ENCODE measurements around the gene CCDC90B. TPM values are rescaled to one million over a fixed set of nuclear protein-coding genes. Genes with fewer than 3 reads are reported as not detected.

CCDC90B gene
- total and polyA plus RNA-seq, 2 of the 13 experiments (the other 11 are each of a cell fraction or from before 2014, with no cell fraction given), result 17.1 to 46.1 TPM

- in situ Hi-C loops (cut with HindIII; ENCODE audit: extremely low pct_ligation_motif_present, low pct_unique_long_range_greater_than_20kb) (no loop called here), intact Hi-C loops (cut with micrococcal nuclease; ENCODE audit: unreplicated experiment) (no loop called here)
- no peak for ATAC-seq
- Histone ChIP-seq H3K27ac (ENCODE audit: extremely low read length, insufficient read depth, low read length) (no peak overlapping the region), H4K20me1 (ENCODE audit: insufficient read depth, low read length) (no peaks in the 10 kb centered on the region), H2AFZ (ENCODE audit: low read length) (no peak overlapping the region), H3K36me3 (replicated peaks in 1 of 2; ENCODE audit: control insufficient read depth in 1 of 2, insufficient read depth in 2 of 2, low read length in 2 of 2) (no peaks in the 10 kb centered on the region), H3K79me2 (ENCODE audit: insufficient read depth, low read length) (no peaks in the 10 kb centered on the region), H3K4me1 (ENCODE audit: insufficient read depth, low read length) (no peaks in the 10 kb centered on the region), H3K4me3 (replicated peaks in 1 of 3; ENCODE audit: insufficient read depth in 1 of 3, low read depth in 2 of 3, low read length in 3 of 3) (no peak overlapping the region), H3K27me3 (ENCODE audit: control insufficient read depth in 1 of 2, insufficient read depth in 2 of 2, low read length in 2 of 2) (no peaks in the 10 kb centered on the region), H3K4me2 (ENCODE audit: low read depth, low read length) (no peak overlapping the region), H3K9ac (ENCODE audit: insufficient read depth, low read depth, low read length) (no peak overlapping the region), H3K9me3 (ENCODE audit: low read length) (no peaks in the 10 kb centered on the region)
- no peak for FAIRE-seq
- no TSS peak for BruUV-seq (replicated peaks)
- DNase-seq (ENCODE audit: low spot score), result no peak
- no peak for TF ChIP-seq KDM4B (CRISPR knock-in tag; IDR thresholded peaks at IDR 0.05)
- no peak for TF ChIP-seq ZNF441 (CRISPR knock-in tag; IDR thresholded peaks at IDR 0.05; ENCODE audit: borderline replicate concordance)
- TF ChIP-seq, protein P1, sequence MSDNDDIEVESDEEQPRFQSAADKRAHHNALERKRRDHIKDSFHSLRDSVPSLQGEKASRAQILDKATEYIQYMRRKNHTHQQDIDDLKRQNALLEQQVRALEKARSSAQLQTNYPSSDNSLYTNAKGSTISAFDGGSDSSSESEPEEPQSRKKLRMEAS (IDR thresholded peaks at IDR 0.05), result no peak
- TF ChIP-seq ZNF260 (CRISPR knock-in tag; IDR thresholded peaks at IDR 0.05; ENCODE audit: borderline replicate concordance, low read depth), result no peak
- TF ChIP-seq NFKB2 (CRISPR knock-in tag; IDR thresholded peaks at IDR 0.05; ENCODE audit: borderline replicate concordance), result no peak
- TF ChIP-seq HMGA1 (CRISPR knock-in tag; conservative IDR thresholded peaks at IDR 0.05), result no peak
- no peak for TF ChIP-seq ATM (IDR thresholded peaks at IDR 0.05; ENCODE audit: borderline replicate concordance)
- TF ChIP-seq MAF1 (CRISPR knock-in tag; IDR thresholded peaks at IDR 0.05; ENCODE audit: borderline replicate concordance), result no peak
- no peak for TF ChIP-seq DNMT1 (CRISPR knock-in tag; IDR thresholded peaks at IDR 0.05)
- no peak for TF ChIP-seq GLMP (CRISPR knock-in tag; IDR thresholded peaks at IDR 0.05; ENCODE audit: borderline replicate concordance)
- TF ChIP-seq NCOA2 (CRISPR knock-in tag; IDR thresholded peaks at IDR 0.05), result no peak
- TF ChIP-seq ZNF10 (CRISPR knock-in tag; IDR thresholded peaks at IDR 0.05; ENCODE audit: borderline replicate concordance, low read depth), result no peak
- TF ChIP-seq, protein P2, sequence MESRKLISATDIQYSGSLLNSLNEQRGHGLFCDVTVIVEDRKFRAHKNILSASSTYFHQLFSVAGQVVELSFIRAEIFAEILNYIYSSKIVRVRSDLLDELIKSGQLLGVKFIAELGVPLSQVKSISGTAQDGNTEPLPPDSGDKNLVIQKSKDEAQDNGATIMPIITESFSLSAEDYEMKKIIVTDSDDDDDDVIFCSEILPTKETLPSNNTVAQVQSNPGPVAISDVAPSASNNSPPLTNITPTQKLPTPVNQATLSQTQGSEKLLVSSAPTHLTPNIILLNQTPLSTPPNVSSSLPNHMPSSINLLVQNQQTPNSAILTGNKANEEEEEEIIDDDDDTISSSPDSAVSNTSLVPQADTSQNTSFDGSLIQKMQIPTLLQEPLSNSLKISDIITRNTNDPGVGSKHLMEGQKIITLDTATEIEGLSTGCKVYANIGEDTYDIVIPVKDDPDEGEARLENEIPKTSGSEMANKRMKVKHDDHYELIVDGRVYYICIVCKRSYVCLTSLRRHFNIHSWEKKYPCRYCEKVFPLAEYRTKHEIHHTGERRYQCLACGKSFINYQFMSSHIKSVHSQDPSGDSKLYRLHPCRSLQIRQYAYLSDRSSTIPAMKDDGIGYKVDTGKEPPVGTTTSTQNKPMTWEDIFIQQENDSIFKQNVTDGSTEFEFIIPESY (CRISPR knock-in tag; IDR thresholded peaks at IDR 0.05), result no peak
- TF ChIP-seq KLF15 (CRISPR knock-in tag; IDR thresholded peaks at IDR 0.05; ENCODE audit: borderline replicate concordance), result no peak
- no peak for TF ChIP-seq PAXIP1 (CRISPR knock-in tag; conservative IDR thresholded peaks at IDR 0.05)
- TF ChIP-seq DMTF1 (CRISPR knock-in tag; IDR thresholded peaks at IDR 0.05), result no peak
- ChIA-PET POLR2A (no interaction called here), CTCF (ENCODE audit: low intra/inter-chr PET ratio, low total read pairs) (no interaction called here)
These were observed 24.6 kb upstream of the CCDC90B start for GRCh38 chr11:83310718-83311117.

All from HepG2 (cell line).